SK-N-SH treated with all-trans-retinoic acid at 6 μM for 48 hours (cell line): ENCODE results near the gene PDGFB.

Experiments used
- ARNTL ChIP-seq: fragments of 450-650 bp; formaldehyde crosslinking; IDR thresholded peaks from 2 replicates; pipeline ENCODE4 v1.5.0; 2020; ENCODE audit warnings: low read depth, mild to moderate bottlenecking, moderate library complexity, borderline replicate concordance
- CREB5 ChIP-seq: fragments of 250-450 bp; sonication (Bioruptor Pico); IDR thresholded peaks from 2 replicates; pipeline ENCODE4 v1.5.1; 2020; ENCODE audit warnings: low read depth, mild to moderate bottlenecking, moderate library complexity
- CSRNP3 ChIP-seq: fragments of 250-450 bp; sonication (Bioruptor Pico); IDR thresholded peaks from 2 replicates; pipeline ENCODE4 v1.5.1; 2021; ENCODE audit warnings: mild to moderate bottlenecking, moderate library complexity
- GLIS3 ChIP-seq: fragments of 250-450 bp; sonication (Bioruptor Pico); IDR thresholded peaks from 2 replicates; pipeline ENCODE4 v1.5.0; 2020; ENCODE audit warnings: mild to moderate bottlenecking, moderate library complexity
- PATZ1 ChIP-seq: fragments of 250-450 bp; sonication (Bioruptor Pico); IDR thresholded peaks from 2 replicates; pipeline ENCODE4 v1.8.0; 2020; ENCODE audit warnings: mild to moderate bottlenecking, moderate library complexity, borderline replicate concordance
- SNAI2 ChIP-seq: fragments of 250-450 bp; sonication (Bioruptor Pico); IDR thresholded peaks from 2 replicates; pipeline ENCODE4 v1.5.0; 2020; ENCODE audit warnings: mild to moderate bottlenecking, moderate library complexity
- TCF4 ChIP-seq: fragments of 250-450 bp; sonication (Bioruptor Pico); IDR thresholded peaks from 2 replicates; pipeline ENCODE4 v1.8.0; 2021; ENCODE audit warnings: mild to moderate bottlenecking, moderate library complexity, borderline replicate concordance
- ZC3H10 ChIP-seq: fragments of 250-450 bp; sonication (Bioruptor Pico); IDR thresholded peaks from 2 replicates; pipeline ENCODE4 v1.5.1; 2021; ENCODE audit warnings: mild to moderate bottlenecking, moderate library complexity
- ZFP3 ChIP-seq: fragments of 250-450 bp; sonication (Bioruptor Pico); IDR thresholded peaks from 2 replicates; pipeline ENCODE4 v1.5.0; 2020; ENCODE audit warnings: mild to moderate bottlenecking, moderate library complexity
- ZFP30 ChIP-seq: fragments of 450-650 bp; formaldehyde crosslinking; IDR thresholded peaks from 2 replicates; pipeline ENCODE4 v1.5.0; 2022; ENCODE audit warnings: mild to moderate bottlenecking, moderate library complexity
- ZNF565 ChIP-seq: fragments of 450-650 bp; formaldehyde crosslinking; conservative IDR thresholded peaks from 2 replicates; pipeline ENCODE4 v1.5.0; 2020; ENCODE audit warnings: low read depth, mild to moderate bottlenecking, moderate library complexity
- ZNF70 ChIP-seq: fragments of 450-650 bp; formaldehyde crosslinking; IDR thresholded peaks from 2 replicates; pipeline ENCODE4 v1.5.0; 2020; ENCODE audit warnings: mild to moderate bottlenecking, moderate library complexity
- ZNF8 ChIP-seq: fragments of 450-650 bp; formaldehyde crosslinking; IDR thresholded peaks from 2 replicates; pipeline ENCODE4 v1.5.0; 2020; ENCODE audit warnings: mild to moderate bottlenecking, moderate library complexity
- TF ChIP-seq, protein P1 (sequence below): fragments of 250-450 bp; sonication (Bioruptor Pico); IDR thresholded peaks from 2 replicates; pipeline ENCODE4 v1.5.0; 2020; ENCODE audit warnings: mild to moderate bottlenecking, moderate library complexity

DNA sequence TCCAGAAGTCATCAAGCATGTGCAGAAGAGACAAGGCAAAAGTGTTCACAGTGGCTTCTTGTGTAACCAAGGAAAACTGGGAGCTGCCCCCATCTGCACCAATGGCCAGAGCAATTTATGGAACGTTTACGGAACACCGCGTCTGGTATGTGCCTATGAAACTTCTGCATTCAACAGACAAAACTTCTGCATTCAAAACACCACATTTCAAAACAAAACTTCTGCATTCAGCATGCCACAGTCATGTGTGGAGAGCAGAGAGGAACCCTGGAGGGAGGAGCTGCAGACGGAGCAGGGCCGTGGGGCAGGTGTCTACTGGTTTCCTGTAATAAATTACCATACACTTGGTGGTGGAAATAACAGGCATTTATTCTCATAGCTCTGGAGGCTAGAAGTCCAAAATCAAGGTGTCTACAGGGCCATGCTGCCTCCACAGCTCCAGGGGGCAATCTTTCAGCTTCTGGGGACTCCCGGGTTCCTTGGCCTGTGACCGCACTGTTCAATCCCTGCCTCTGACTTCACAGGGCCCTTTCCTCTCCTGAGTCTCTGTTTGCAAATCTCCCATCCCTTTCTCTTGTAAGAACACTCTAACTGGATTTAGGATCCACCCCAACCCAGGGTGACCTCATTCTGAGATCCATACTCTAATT, 42.4 kb upstream of the PDGFB start:
- no peak for TF ChIP-seq ZFP3
- TF ChIP-seq SNAI2 (CRISPR knock-in tag) = no peak
- TF ChIP-seq PATZ1 (CRISPR knock-in tag) = no peak
- no peak for TF ChIP-seq GLIS3 (CRISPR knock-in tag)
- TF ChIP-seq ZNF70 = no peak
- TF ChIP-seq ZC3H10 = no peak
- TF ChIP-seq CREB5 (CRISPR knock-in tag) = no peak
- TF ChIP-seq CSRNP3 (CRISPR knock-in tag) = no peak
- TF ChIP-seq ZNF8 (CRISPR knock-in tag) = no peak
- TF ChIP-seq ARNTL (CRISPR knock-in tag) = no peak
- TF ChIP-seq TCF4 = no peak
- no peak for TF ChIP-seq ZFP30 (CRISPR knock-in tag)
- no peak for TF ChIP-seq ZNF565 (CRISPR knock-in tag)
- TF ChIP-seq, protein P1, sequence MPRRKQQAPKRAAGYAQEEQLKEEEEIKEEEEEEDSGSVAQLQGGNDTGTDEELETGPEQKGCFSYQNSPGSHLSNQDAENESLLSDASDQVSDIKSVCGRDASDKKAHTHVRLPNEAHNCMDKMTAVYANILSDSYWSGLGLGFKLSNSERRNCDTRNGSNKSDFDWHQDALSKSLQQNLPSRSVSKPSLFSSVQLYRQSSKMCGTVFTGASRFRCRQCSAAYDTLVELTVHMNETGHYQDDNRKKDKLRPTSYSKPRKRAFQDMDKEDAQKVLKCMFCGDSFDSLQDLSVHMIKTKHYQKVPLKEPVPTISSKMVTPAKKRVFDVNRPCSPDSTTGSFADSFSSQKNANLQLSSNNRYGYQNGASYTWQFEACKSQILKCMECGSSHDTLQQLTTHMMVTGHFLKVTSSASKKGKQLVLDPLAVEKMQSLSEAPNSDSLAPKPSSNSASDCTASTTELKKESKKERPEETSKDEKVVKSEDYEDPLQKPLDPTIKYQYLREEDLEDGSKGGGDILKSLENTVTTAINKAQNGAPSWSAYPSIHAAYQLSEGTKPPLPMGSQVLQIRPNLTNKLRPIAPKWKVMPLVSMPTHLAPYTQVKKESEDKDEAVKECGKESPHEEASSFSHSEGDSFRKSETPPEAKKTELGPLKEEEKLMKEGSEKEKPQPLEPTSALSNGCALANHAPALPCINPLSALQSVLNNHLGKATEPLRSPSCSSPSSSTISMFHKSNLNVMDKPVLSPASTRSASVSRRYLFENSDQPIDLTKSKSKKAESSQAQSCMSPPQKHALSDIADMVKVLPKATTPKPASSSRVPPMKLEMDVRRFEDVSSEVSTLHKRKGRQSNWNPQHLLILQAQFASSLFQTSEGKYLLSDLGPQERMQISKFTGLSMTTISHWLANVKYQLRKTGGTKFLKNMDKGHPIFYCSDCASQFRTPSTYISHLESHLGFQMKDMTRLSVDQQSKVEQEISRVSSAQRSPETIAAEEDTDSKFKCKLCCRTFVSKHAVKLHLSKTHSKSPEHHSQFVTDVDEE (CRISPR knock-in tag) = no peak
